H1 (cell line): ENCODE measurements around the gene STK11IP.

Experiments
- POLR2A ChIP-seq, 2 experiments: IDR thresholded peaks; 1 replicate in 1 of 2; 2 replicates in 1 of 2; pipeline ENCODE4 v1.6.1; 2011; ENCODE audit warnings: low read depth in 2 of 2, low read length in 2 of 2, mild to moderate bottlenecking in 2 of 2; ENCODE audit errors: control extremely low read depth in 1 of 2
- POLR2AphosphoS5 ChIP-seq: IDR thresholded peaks from 2 replicates; pipeline ENCODE4 v1.6.1; 2011; ENCODE audit warnings: low read depth, low read length
- RAD21 ChIP-seq, 2 experiments: IDR thresholded peaks in 1 of 2; conservative IDR thresholded peaks in 1 of 2; 2 replicates each; pipeline ENCODE4 v1.6.1; 2011; ENCODE audit warnings: low read depth in 2 of 2, low read length in 2 of 2, improper control_type of control experiment in 1 of 2, inconsistent platforms in 1 of 2, mild to moderate bottlenecking in 1 of 2, moderate library complexity in 1 of 2
- TAF1 ChIP-seq: IDR thresholded peaks from 2 replicates; pipeline ENCODE4 v1.6.1; 2011; ENCODE audit warnings: mild to moderate bottlenecking, low read depth, low read length
- TF ChIP-seq, protein P1 (sequence below), 3 experiments: IDR thresholded peaks; 1 replicate in 2 of 3; 2 replicates in 1 of 3; pipeline versions ENCODE4 v1.5.1 to v1.6.1; 2011; ENCODE audit warnings: low read length in 3 of 3, mild to moderate bottlenecking in 3 of 3, inconsistent platforms in 2 of 3, low read depth in 1 of 3, moderate library complexity in 1 of 3; ENCODE audit not compliant: insufficient read depth in 1 of 3; ENCODE audit errors: control extremely low read depth in 1 of 3

DNA sequence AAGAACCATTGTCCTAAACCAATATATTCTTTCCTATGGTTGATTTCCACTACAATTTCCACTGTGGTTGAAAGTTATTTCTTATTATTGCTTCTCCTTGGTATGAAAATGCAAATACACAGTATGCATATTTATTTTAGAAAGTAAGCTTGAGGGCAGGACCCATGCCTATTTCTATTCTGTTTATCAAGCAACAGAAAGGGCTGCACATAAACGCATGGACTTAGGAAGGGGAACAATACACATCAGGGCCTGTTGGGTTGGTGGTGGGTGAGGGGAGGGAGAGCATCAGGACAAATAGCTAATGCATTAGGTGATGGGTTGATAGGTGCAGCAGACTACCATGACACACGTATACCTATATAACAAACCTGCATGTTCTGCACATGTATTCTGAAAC is 50.5 kb downstream of the STK11IP start:
- TF ChIP-seq RAD21 (IDR thresholded peaks at IDR 0.05 in 1 of 2, conservative IDR thresholded peaks at IDR 0.05 in 1 of 2; ENCODE audit: low read depth in 2 of 2, low read length in 2 of 2) (no peak), POLR2AphosphoS5 (no peak), POLR2A (IDR thresholded peaks at IDR 0.05; ENCODE audit: control extremely low read depth in 1 of 2, low read depth in 2 of 2, low read length in 2 of 2) (no peak), TAF1 (no peak)
- TF ChIP-seq, protein P1, sequence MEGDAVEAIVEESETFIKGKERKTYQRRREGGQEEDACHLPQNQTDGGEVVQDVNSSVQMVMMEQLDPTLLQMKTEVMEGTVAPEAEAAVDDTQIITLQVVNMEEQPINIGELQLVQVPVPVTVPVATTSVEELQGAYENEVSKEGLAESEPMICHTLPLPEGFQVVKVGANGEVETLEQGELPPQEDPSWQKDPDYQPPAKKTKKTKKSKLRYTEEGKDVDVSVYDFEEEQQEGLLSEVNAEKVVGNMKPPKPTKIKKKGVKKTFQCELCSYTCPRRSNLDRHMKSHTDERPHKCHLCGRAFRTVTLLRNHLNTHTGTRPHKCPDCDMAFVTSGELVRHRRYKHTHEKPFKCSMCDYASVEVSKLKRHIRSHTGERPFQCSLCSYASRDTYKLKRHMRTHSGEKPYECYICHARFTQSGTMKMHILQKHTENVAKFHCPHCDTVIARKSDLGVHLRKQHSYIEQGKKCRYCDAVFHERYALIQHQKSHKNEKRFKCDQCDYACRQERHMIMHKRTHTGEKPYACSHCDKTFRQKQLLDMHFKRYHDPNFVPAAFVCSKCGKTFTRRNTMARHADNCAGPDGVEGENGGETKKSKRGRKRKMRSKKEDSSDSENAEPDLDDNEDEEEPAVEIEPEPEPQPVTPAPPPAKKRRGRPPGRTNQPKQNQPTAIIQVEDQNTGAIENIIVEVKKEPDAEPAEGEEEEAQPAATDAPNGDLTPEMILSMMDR (IDR thresholded peaks at IDR 0.05; ENCODE audit: control extremely low read depth in 1 of 3, insufficient read depth in 1 of 3, low read depth in 1 of 3, low read length in 3 of 3), result no peak
